IPS-20b (cell line): Measurements from ENCODE around the gene TMEM258.

Source experiments
- H3K27ac ChIP-seq: one replicate; pipeline ENCODE4 v1.5.1; 2013; ENCODE audit warnings: low read length
- H3K27me3 ChIP-seq: 2 replicates; pipeline ENCODE4 v1.6.1; 2013; ENCODE audit warnings: mild to moderate bottlenecking, low read length, inconsistent platforms; ENCODE audit not compliant: insufficient read depth
- H3K36me3 ChIP-seq: 2 replicates; pipeline ENCODE4 v1.6.1; 2013; ENCODE audit warnings: low read depth, mild to moderate bottlenecking, inconsistent platforms, low read length, moderate library complexity; ENCODE audit not compliant: insufficient read depth
- H3K4me1 ChIP-seq: 2 replicates; pipeline ENCODE4 v1.6.1; 2013; ENCODE audit warnings: mild to moderate bottlenecking, control low read depth, inconsistent platforms, low read length, moderate library complexity; ENCODE audit not compliant: insufficient read depth
- H3K4me3 ChIP-seq: 2 replicates; pipeline ENCODE4 v1.5.1; 2013; ENCODE audit warnings: mild to moderate bottlenecking, low read length, inconsistent platforms
- H3K9ac ChIP-seq: 2 replicates; pipeline ENCODE4 v1.6.1; 2013; ENCODE audit warnings: low read depth, mild to moderate bottlenecking, inconsistent platforms, low read length, moderate library complexity
- H3K9me3 ChIP-seq: 2 replicates; pipeline ENCODE4 v1.6.1; 2013; ENCODE audit warnings: mild to moderate bottlenecking, low read depth, low read length, inconsistent platforms; ENCODE audit not compliant: insufficient read depth

The TMEM258 gene

GRCh38 chr11:61793083-61793828 lies 857 bp upstream of the TMEM258 start:
- Histone ChIP-seq H3K4me1 (peaks cover 4% of the 10 kb centered on the region; the same call in 1 of the 2 replicates), H3K27ac (peak overlapping the region; percentile 100)

DNA sequence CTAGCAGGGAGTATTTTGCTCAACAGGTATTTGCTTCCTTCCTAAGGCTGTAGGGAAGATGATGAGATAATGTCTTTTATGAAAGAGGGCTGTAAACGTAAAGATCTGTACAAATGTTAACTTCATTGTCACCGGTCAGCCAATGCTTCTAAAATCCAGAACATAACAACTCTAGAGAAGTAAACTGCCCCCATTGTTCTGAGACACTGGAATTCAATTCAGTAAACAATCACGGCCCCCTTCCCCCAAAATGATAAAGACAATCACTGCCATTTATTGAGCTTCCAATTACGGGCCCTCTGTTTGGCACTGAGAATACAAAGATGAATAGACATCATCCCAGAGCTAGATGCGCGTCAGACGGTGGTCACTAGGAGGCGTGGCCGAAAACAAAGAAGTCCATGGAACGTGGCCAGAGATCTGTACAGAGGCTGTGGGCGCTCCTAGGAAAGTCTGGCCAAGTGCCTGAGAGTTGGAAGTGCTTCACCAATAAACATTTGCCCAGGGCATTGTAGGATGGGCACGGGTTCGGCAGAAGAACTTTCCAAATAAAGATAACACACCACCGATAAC lies 576 bp downstream of the TMEM258 start:
- Histone ChIP-seq H3K4me3 (peak overlapping the region; percentile 100), H3K4me1 (peaks cover 4% of the 10 kb centered on the region; the same call in 1 of the 2 replicates), H3K36me3 (peaks cover 62% of the 10 kb centered on the region), H3K27me3 (no peaks in the 10 kb centered on the region), H3K9ac (peak overlapping the region; percentile 100), H3K9me3 (no peaks in the 10 kb centered on the region), H3K27ac (peak overlapping the region; percentile 100)

More at GRCh38 chr11:61793083-61793828, 857 bp upstream of the TMEM258 start:
- Histone ChIP-seq H3K9ac (peak overlapping the region; percentile 100), H3K27me3 (no peaks in the 10 kb centered on the region), H3K4me3 (peak overlapping the region; percentile 100), H3K36me3 (peaks cover 59% of the 10 kb centered on the region), H3K9me3 (no peaks in the 10 kb centered on the region)

GRCh38 chr11:61787928-61788491 lies 4.4 kb downstream of the TMEM258 start:
- Histone ChIP-seq H3K4me3 (no peak overlapping the region), H3K4me1 (no peaks in the 10 kb centered on the region; the same call in 1 of the 2 replicates), H3K9ac (no peak overlapping the region), H3K36me3 (peaks cover 63% of the 10 kb centered on the region), H3K27ac (no peak overlapping the region), H3K27me3 (no peaks in the 10 kb centered on the region), H3K9me3 (no peaks in the 10 kb centered on the region)

GRCh38 chr11:61785837-61786402 lies 6.5 kb downstream of the TMEM258 start:
- H3K36me3 ChIP-seq = peaks cover 63% of the 10 kb centered on the region
- no peak overlapping the region for H3K27ac ChIP-seq
- no peaks in the 10 kb centered on the region for H3K9me3 ChIP-seq
- no peak overlapping the region for H3K4me3 ChIP-seq
- no peak overlapping the region for H3K9ac ChIP-seq
- H3K27me3 ChIP-seq = no peaks in the 10 kb centered on the region
- no peaks in the 10 kb centered on the region for H3K4me1 ChIP-seq

DNA sequence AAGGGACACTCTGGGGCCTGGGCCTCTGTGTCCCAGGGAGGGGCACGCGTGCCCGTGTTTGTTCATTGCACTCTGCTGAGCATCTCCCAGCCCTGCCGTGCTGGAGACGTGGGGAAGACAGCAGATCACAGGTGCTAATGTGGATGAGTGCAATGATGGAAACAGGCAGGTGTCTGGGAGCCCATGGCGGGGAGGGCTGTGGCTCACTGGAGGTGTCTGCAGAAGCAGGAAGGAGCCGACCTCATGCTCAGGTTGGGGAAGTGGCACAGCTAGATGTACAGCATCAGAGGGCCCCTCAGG lies 7.9 kb downstream of the TMEM258 start:
- H3K4me3 ChIP-seq = no peak overlapping the region
- no peak overlapping the region for H3K9ac ChIP-seq
- H3K27ac ChIP-seq = no peak overlapping the region
- H3K4me1 ChIP-seq = no peaks in the 10 kb centered on the region
- no peaks in the 10 kb centered on the region for H3K9me3 ChIP-seq
- no peaks in the 10 kb centered on the region for H3K27me3 ChIP-seq
- peaks cover 51% of the 10 kb centered on the region for H3K36me3 ChIP-seq

DNA sequence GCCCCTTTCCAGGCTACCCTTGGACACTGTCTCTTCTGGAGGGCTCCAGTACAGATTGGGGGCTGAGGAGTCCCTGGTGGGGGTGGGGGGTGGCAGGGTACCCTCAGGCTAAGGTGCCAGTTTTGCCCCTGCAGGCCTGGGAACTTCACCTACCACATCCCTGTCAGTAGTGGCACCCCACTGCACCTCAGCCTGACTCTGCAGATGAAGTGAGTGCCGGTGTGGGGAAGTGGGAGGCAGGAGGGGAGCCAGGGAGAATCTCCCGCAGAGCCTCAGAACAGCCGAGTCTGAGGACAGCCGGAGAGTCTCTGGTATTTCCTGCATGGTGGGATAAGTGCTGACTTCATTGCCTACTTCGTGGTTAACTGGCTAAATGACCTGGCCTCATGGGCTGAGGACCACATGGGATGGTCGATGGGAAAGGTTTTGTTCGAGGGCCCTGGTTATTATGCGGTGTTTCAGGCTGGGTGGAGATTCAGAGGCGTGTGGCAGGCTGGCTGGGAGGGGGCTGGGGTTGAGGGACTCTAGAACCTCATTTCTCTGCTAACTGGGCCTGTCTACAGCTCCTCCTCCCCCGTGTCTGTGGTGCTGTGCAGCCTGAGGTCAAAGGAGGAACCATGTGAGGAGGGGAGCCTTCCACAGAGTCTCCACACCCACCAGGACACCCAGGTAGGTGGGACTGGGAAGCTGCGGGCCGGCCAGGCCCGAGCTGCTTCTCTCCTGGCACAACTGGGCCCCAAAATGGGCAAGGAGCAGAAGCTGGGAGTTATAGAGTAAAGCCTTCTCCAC lies 8.5 kb downstream of the TMEM258 start:
- Histone ChIP-seq H3K27ac (no peak overlapping the region), H3K36me3 (peaks cover 46% of the 10 kb centered on the region), H3K9ac (no peak overlapping the region), H3K9me3 (no peaks in the 10 kb centered on the region), H3K27me3 (no peaks in the 10 kb centered on the region), H3K4me3 (no peak overlapping the region), H3K4me1 (no peaks in the 10 kb centered on the region)

GRCh38 chr11:61782841-61783240 lies 9.6 kb downstream of the TMEM258 start:
- Histone ChIP-seq H3K4me1 (no peaks in the 10 kb centered on the region), H3K27me3 (no peaks in the 10 kb centered on the region), H3K9ac (no peak overlapping the region), H3K4me3 (no peak overlapping the region), H3K36me3 (peaks cover 36% of the 10 kb centered on the region), H3K9me3 (no peaks in the 10 kb centered on the region), H3K27ac (no peak overlapping the region)

DNA sequence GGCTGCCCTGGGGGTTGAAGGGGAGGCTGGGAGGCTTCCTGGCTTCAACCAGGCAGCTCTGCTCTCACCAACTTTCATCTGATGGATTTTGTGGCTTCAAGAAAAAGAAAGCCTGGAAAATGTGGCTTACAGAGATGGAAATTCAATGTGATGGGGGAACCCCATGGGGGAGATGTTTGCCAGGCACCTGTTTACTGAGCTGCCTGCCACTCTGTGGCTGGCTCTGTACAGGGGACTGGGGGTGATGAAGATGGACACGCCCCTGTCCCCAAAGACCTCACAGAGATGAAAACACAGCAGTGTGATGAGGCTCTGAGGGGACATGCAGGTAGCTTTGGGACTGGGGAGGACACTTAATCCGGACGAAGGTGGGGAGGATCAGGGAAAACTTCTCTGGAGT lies 10.1 kb downstream of the TMEM258 start:
- Histone ChIP-seq H3K4me3 (no peak overlapping the region), H3K36me3 (peaks cover 31% of the 10 kb centered on the region), H3K9ac (no peak overlapping the region), H3K27me3 (no peaks in the 10 kb centered on the region), H3K27ac (no peak overlapping the region), H3K9me3 (no peaks in the 10 kb centered on the region), H3K4me1 (no peaks in the 10 kb centered on the region)

GRCh38 chr11:61781585-61781984 lies 10.8 kb downstream of the TMEM258 start:
- Histone ChIP-seq H3K4me3 (no peak overlapping the region), H3K4me1 (no peaks in the 10 kb centered on the region), H3K9ac (no peak overlapping the region), H3K9me3 (no peaks in the 10 kb centered on the region), H3K36me3 (peaks cover 24% of the 10 kb centered on the region), H3K27ac (no peak overlapping the region), H3K27me3 (no peaks in the 10 kb centered on the region)

GRCh38 chr11:61780581-61781162 lies 11.7 kb downstream of the TMEM258 start:
- no peak overlapping the region for H3K4me3 ChIP-seq
- no peaks in the 10 kb centered on the region for H3K4me1 ChIP-seq
- H3K36me3 ChIP-seq = peaks cover 15% of the 10 kb centered on the region
- no peak overlapping the region for H3K27ac ChIP-seq
- no peaks in the 10 kb centered on the region for H3K27me3 ChIP-seq
- H3K9ac ChIP-seq = no peak overlapping the region
- H3K9me3 ChIP-seq = no peaks in the 10 kb centered on the region
